Measurements from ENCODE around the gene INPP5K.
"Not testable (repeated sequence)": the region's sequence is repeated elsewhere in the genome, so short reads cannot be mapped to it uniquely, and the experiment has no call there.

Gene INPP5K

GRCh38 chr17:1516388-1517161 lies at the start of gene INPP5K:
Gene INPP5K (minus strand): TSS chr17:1516612. CDS start chr17:1516499, 113 bp downstream.
- peak; percentile 93 for DNase-seq

DNA sequence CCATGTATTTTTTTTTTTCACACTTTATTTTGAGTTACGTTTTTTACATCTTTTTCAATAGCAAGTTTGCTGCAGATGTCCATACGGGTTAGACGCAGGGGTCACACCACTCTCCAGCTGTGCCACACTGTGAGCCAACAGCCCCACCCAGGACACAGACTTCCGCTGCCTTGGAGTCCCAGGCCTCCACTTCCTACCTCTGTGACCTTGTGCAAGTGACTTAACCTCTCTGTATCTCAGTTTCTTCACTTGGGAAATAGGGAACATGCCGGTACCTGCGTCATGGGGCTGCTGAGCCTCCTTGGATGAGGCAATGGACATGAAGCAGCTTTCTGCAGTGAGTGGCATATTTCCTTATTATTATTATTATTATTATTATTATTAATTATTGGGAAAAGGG lies 49.5 kb upstream of the INPP5K start:
- no peak for DNase-seq

GRCh38 chr17:1563786-1564613 lies 47.6 kb upstream of the INPP5K start:
- DNase-seq = no peak

- not testable (repeated sequence) for DNase-seq
Measured at GRCh38 chr17:1563471-1563785, 47.0 kb upstream of the INPP5K start.

- DNase-seq = peak; percentile 22
Measured at GRCh38 chr17:1562176-1562643, 45.8 kb upstream of the INPP5K start.

DNA sequence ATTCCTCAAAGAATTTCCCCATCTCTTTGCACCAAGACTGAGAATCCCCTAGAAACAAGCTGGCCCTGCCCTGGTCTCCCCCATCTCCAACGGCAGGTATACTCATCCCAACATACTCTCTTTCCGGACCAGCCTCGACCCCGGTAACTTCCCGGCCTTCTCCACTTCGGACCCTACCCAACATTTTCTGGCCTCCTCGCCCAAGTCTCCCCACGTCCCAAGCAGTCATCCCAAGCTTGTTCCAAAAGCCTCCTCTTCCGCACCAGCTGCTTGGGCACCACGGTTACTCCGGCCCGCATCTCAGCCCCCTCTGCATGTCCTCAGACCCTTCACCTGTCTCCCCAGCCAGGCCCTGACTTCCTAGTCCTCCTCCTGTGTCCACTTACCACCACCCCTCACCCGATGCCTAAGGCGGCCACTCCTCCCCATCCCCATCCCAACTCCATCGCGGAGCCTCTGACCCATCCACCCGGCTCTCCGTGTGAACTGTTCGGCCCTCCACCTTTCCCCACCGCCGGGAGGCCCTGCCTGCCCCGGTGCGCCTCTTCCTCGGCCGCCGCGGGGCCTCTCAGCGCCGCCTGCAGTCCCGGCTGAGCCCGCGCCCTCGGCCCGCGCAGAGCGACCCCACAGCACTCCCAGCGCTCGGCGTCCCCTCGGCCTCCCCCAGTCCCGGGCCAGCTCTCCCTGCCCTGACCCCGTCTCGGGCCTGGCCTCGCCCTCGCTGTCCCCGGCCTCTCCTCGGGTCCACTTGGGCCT lies 45.2 kb upstream of the INPP5K start:
- no peak for DNase-seq

DNA sequence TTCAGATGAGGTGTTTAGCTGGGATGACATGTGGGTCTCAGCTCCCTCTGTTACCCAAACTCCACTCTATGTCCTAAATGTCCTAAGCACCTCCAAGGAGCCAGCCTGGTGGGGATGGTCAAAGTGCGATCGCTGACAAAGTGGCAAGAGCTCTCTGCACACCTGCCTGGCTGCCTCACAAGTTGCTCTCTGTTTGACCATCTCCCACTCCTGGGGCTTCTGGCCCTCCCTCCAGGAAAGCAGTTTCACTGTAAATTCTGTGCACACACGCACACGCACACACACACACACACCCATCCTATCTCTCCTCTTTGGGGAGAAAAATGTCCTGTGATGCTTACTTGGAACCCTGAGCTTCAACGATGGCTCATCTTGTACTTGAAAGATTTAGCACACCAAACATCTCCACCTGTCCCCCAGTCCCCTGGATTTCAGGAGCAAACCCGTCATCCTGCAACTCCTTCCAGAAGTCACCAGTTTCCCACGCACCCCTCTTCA lies 44.5 kb upstream of the INPP5K start:
- DNase-seq = no peak

- no peak for DNase-seq
Measured at GRCh38 chr17:1560101-1560857, 43.9 kb upstream of the INPP5K start.

GRCh38 chr17:1559047-1560043 lies 42.9 kb upstream of the INPP5K start:
- no peak for DNase-seq

GRCh38 chr17:1558401-1558800 lies 42.0 kb upstream of the INPP5K start:
- DNase-seq = no peak

DNA sequence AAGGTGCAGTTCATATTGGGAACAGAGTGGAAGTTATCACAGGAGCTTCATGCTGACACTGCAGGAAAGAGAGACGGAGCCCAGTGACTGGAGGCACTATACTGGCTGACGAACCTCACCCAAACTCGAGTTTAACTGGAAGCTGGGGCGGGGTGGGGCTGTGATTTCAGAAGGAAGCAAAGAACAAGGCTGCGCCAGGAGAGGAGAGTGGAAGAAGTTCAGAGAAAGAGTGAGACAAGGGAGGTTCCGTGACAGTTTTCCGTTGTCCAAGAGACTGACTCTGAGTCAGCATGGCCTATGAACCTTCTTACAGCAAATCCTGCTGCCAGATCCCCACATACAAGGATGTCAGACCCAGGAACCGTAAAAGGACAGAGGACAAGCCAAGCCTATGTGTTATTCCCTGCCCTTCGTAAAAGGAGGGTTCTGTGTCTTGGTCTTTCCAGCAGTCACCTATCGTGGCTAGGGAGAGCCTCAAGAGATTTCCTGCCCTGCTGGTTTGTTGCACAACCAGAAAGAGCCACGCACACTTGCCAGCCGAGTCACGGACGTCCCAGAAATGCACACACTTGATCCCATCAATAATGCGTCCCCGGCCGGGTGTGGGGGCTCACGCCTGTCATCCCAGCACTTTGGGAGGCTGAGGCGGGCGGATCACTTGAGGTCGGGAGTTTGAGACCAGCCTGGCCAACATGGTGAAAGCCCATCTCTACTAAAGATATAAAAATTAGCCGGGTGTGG lies 41.1 kb upstream of the INPP5K start:
- DNase-seq = no peak

- DNase-seq = no peak
Measured at GRCh38 chr17:1555651-1556471, 39.4 kb upstream of the INPP5K start.

DNA sequence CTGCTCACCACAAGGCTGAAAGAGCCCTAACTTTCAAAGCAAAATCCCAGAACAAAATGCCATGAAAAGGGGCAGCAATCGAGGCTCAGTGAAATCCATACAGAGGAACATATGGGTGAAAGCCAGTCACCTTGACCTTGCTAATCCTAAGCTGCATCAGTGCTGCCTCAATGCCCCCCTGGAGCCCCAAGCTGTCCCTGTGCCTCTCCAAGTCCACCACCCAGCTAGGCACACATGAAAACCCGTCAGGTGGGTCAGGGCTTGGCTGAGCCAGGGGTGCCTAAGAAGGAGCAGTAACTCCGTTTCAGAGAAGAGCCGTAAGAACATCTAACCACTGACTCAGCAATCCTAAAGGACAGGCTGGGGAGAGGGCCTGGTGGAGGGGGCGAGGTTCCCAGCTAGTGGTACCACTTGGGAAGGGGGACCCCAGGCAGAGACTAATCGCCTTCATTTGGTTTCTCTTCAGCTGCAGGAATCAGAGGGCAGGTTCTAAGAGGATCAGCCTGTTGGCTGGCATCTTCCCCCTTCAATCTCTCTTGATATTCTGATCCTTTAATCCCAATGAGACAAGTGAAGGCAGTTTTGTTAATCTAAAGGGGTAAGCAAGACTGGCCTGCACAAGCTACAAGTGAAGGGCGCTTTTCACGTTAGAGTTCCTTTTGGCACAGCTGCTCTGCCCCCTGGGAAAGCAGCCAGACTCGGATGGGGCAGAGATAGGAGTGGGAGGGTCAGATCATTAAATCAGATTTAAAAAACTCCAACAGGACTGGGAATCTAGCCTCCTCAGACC lies 38.5 kb upstream of the INPP5K start:
- DNase-seq = no peak

DNA sequence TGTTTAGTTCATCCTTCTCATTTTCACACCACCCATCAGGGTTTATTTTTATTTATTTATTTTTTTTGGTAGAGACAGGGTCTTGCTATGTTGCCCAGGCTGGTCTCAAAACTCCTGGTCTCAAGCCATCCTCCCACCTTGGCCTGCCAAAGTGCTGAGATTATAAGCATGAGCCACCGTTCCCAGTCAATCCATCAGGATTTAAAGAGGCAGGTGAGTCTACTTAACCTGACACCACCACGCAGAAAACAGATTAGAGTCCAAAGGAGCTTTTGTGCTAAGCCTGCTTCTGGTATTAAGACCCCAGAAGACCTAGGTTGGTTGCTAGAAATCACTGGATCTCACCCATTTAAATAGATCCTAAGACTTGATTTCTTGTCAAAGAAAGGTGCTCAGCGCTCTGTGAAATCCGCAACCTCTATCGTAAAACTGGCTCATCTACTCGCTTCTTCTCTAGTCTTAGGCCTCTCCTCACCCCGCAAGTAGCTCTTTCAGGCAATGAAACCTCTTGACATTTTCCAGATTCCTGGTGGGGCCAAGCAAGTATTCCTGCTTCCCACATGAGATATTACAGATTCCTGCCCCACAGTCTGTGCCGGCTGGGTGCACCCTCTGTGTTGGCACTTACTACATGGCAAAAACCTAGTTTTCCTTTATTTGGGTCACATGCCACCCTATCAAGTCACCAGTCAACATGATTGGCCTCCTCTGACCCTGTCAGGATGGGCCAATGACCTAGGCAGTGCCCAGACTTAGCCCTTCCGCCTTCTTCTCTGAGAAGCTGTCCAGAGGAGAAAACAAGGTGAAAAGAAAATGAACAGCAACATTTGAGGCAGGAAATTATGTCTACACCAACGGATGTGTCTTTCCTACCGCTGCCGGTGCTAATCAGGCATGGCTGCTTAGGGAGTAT lies 37.2 kb upstream of the INPP5K start:
- no peak for DNase-seq

DNA sequence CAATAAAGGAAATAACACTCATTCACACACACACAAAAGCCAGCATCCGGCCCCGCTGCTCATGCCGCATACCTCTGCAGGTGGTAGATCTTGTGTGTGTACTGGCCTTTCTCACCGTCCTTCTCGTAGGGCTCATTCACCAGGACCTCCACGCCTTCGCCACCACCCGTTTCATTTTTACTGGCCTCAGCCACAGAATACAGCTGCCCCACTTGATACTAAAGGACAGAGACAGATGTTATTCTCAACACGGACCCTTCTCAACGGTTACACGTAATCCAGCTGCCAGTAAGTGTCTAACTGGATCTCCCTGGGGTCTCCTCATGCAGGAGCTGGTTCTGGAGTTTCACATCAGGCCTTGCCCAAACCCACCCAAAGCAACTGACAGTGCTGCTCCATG lies 36.5 kb upstream of the INPP5K start:
- no peak for DNase-seq

DNA sequence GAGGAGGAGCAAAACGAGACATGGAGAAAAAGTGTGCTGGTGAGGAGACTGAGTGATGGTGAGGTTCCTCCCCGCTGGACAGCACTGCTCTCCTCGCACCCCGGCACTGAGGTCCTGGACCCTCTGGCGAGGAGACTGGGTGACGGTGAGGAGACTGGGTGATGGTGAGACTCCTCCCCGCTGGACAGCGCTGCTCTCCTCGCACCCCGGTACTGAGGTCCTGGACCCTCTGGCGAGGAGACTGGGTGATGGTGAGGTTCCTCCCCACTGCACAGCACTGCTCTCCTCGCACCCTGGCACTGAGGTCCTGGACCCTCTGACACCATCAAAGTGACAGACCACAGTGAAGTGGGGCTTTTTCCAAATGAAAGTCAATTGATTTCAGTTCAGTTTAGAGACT lies 35.3 kb upstream of the INPP5K start:
- no peak for DNase-seq

GRCh38 chr17:1548032-1548431 lies 31.6 kb upstream of the INPP5K start:
- DNase-seq = no peak

All from NCI-H510A treated with DMSO at 0.1 percent for 48 hours (cell line).